Retinal pigment epithelial cell (primary cell): ENCODE measurements around the gene C2orf78.
"Not testable (repeated sequence)": the region's sequence is repeated elsewhere in the genome, so short reads cannot be mapped to it uniquely, and the experiment has no call there.

Source experiments
- DNase-seq: peaks from one replicate; pipeline ENCODE4 v3.0.0-alpha.2; 2010; ENCODE audit warnings: low read depth
- H3K4me3 ChIP-seq: 2 replicates; pipeline ENCODE4 v1.5.1; 2011; ENCODE audit warnings: mild to moderate bottlenecking, low read length, control low read depth, moderate library complexity
- CTCF ChIP-seq: conservative IDR thresholded peaks from 2 replicates; pipeline ENCODE4 v1.5.1; 2011; ENCODE audit warnings: low read depth, low read length, control low read depth, inconsistent platforms

Gene C2orf78

GRCh38 chr2:73749314-73749713 is 34.7 kb upstream of the C2orf78 start:
- no peak for DNase-seq
- TF ChIP-seq CTCF = no peak
- H3K4me3 ChIP-seq = no peak overlapping the region

- not testable (repeated sequence) for H3K4me3 ChIP-seq, DNase-seq
These were observed 29.7 kb upstream of the C2orf78 start for GRCh38 chr2:73754332-73754731.

GRCh38 chr2:73759285-73759764 is 24.7 kb upstream of the C2orf78 start:
- H3K4me3 ChIP-seq = no peak overlapping the region
- DNase-seq = peak; percentile 29
- no peak for TF ChIP-seq CTCF

DNA sequence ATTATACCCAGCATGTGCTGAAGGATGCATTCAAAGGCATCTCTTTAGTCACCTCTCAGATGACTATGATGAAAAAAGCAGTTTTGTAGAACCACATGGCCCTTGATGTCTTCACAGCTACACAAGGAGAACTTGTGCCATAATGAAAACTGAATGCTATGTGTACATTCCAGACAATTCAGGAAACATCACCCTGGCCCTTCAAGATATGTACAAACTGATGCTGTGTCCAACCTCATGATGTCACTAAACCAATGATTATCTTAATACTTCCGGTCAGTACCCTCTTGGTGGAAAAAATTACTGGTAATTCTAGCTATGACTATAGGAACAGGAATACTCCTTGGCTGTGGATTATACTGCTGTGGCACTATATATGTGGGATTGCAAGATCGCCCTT is 24.1 kb upstream of the C2orf78 start:
- DNase-seq = no peak
- TF ChIP-seq CTCF = no peak

GRCh38 chr2:73762571-73762970 is 21.4 kb upstream of the C2orf78 start:
- TF ChIP-seq CTCF = no peak
- no peak for DNase-seq
- no peak overlapping the region for H3K4me3 ChIP-seq

More for the DNA sequence above, 24.1 kb upstream of the C2orf78 start:
- H3K4me3 ChIP-seq = no peak overlapping the region

- H3K4me3 ChIP-seq = no peak overlapping the region
- no peak for DNase-seq
- TF ChIP-seq CTCF = no peak
These were observed 19.0 kb upstream of the C2orf78 start for GRCh38 chr2:73764945-73765344.

DNA sequence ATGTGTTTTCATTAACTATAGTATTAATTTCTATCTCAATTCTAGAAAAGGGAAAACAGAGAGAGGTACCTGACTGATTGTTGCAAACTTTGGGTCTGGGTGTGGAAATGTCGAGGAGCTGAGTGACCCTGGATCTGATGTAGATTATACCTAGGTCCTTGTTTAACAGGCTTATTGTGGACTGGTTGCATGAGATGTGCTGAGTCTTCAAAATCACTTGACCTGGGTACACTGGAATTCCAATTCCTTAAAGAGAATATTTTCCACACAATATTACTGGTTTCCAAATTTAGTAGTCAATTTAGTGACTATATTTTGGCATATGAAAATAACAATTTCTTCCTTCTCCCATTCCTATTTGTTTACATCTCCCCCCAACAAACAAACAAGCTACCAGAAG is 17.6 kb upstream of the C2orf78 start:
- DNase-seq = no peak
- TF ChIP-seq CTCF = no peak

DNA sequence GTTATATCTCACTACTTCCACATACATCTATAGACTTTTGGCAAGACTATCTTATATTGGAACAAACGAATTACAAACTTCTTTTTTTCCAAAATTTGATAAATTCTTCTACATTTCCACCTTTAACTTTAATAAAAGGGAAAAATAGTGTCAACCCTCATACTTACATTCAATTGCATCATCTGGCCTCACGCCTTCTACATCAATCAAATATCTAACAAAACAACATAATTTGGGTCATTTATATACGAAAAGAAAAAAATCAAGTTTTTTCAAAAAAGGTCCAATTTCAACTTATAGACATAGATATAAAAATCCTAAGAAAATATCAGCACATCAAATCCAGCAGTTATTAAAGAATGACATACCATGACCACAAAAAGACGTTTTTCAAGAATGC is 17.0 kb upstream of the C2orf78 start:
- no peak for TF ChIP-seq CTCF
- no peak overlapping the region for H3K4me3 ChIP-seq
- DNase-seq = no peak

More for the DNA sequence above, 17.6 kb upstream of the C2orf78 start:
- H3K4me3 ChIP-seq = no peak overlapping the region
